ENCODE data around the gene DHRS7C. TPM values are rescaled to one million over a fixed set of nuclear protein-coding genes. Genes with fewer than 3 reads are reported as not detected.

The DHRS7C gene
- total and polyA plus RNA-seq, 7 donors, result 0.92 TPM; not detected in 6

DNA sequence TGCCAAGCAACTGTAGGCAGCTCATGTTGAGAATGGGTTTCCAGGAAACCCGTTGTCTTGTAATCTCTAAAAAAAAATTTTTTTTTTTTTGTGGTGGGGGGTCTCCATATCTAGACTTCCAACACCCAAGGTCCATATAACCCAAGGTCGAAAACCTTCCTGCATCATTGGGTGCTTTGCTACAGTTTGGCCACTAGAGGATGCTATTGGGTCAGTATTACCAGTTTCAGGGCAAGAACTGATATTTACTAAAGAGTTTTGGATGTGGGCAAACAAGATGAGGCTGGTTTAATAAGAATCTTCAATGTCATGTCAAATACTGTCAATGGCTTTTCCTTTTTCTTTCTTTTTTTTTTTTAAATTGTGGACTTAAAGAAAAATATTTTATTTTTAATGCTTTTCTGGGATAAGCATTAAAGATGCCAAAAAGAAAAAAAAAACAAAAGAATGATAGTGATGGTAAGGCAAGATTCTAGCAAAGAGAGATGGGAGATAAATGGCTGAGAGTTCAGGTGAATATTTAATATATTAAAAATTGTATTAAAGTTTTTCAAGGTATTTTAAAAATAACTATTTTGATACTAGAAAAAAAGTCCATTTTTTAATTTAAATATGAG is 62.2 kb downstream of the DHRS7C start:
- Histone ChIP-seq H3K36me3 (no peaks in the 10 kb centered on the region), H3K9me3 (no peaks in the 10 kb centered on the region), H3K4me1 (no peaks in the 10 kb centered on the region), H3K27me3 (peaks cover 0 to 8% (median 7%) of the 10 kb centered on the region in 3 donors), H3K4me3 (no peak overlapping the region), H3K27ac (no peak overlapping the region)
- 6 to 7% methylated on average over 2 of the region's 2 CpGs for WGBS, 2 donors
- no peak for DNase-seq
- TF ChIP-seq, protein P1, sequence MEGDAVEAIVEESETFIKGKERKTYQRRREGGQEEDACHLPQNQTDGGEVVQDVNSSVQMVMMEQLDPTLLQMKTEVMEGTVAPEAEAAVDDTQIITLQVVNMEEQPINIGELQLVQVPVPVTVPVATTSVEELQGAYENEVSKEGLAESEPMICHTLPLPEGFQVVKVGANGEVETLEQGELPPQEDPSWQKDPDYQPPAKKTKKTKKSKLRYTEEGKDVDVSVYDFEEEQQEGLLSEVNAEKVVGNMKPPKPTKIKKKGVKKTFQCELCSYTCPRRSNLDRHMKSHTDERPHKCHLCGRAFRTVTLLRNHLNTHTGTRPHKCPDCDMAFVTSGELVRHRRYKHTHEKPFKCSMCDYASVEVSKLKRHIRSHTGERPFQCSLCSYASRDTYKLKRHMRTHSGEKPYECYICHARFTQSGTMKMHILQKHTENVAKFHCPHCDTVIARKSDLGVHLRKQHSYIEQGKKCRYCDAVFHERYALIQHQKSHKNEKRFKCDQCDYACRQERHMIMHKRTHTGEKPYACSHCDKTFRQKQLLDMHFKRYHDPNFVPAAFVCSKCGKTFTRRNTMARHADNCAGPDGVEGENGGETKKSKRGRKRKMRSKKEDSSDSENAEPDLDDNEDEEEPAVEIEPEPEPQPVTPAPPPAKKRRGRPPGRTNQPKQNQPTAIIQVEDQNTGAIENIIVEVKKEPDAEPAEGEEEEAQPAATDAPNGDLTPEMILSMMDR (IDR thresholded peaks at IDR 0.05), result peak; percentile 87 to 99 (median 95)
- TF ChIP-seq EP300 (IDR thresholded peaks at IDR 0.05), result no peak
- intact Hi-C loops (cut with DNase I), result loop anchor here (2.0 kb wide), 1 partner anchor 198 kb away; no protein-coding TSS in a partner anchor

DNA sequence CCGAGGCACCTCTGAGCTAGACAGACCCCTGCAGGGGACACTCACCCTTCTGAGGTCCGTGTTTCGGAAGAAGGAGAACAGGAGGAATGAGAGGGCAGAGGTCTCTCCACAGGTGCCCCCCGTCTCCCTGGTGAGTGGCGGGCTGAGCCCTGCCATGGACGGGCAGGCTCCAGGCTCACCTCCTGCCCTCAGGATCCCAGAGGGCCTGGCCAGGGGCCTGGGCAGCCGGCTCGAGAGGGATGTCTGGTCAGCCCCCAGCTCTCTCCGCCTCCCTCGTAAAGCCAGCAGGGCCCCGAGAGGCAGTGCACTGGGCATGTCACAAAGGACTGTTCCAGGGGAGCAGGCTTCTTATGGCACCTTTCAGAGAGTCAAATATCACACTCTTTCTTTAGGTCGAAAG is 62.8 kb downstream of the DHRS7C start:
- peaks cover 0 to 8% (median 7%) of the 10 kb centered on the region in 3 donors for H3K27me3 ChIP-seq
- H3K36me3 ChIP-seq, result no peaks in the 10 kb centered on the region
- WGBS, 2 donors, result 80 to 82% methylated on average over 12 of the region's 12 CpGs
- TF ChIP-seq POLR2A (IDR thresholded peaks at IDR 0.05) (no peak), POLR2AphosphoS5 (IDR thresholded peaks at IDR 0.05) (no peak), EP300 (IDR thresholded peaks at IDR 0.05) (no peak)
- TF ChIP-seq, protein P1 (IDR thresholded peaks at IDR 0.05), result no peak
- H3K27ac ChIP-seq, result no peak overlapping the region
- intact Hi-C loops (cut with DNase I), result loop anchor here (2.0 kb wide), 1 partner anchor 198 kb away; no protein-coding TSS in a partner anchor
- no peaks in the 10 kb centered on the region for H3K9me3 ChIP-seq
- H3K4me3 ChIP-seq, result no peak overlapping the region
- no peaks in the 10 kb centered on the region for H3K4me1 ChIP-seq
- no peak for DNase-seq

DNA sequence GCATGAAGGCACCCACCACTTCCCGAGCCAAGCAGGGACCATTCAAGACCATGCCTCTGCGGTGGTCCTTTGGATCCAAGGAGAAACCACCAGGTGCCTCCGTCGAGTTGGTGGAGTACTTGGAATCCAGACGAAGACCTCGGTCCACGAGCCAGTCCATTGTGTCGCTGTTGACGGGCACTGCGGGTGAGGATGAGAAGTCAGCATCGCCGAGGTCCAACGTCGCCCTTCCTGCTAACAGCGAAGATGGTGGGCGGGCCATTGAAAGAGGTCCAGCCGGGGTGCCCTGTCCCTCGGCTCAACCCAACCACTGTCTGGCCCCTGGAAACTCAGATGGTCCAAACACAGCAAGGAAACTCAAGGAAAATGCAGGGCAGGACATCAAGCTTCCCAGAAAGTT is 63.4 kb downstream of the DHRS7C start:
- intact Hi-C loops (cut with DNase I), result loop anchor here (2.0 kb wide), 1 partner anchor 199 kb away; no protein-coding TSS in a partner anchor
- no peak overlapping the region for H3K27ac ChIP-seq
- no peaks in the 10 kb centered on the region for H3K4me1 ChIP-seq
- no peak for DNase-seq
- no peak overlapping the region for H3K4me3 ChIP-seq
- no peaks in the 10 kb centered on the region for H3K36me3 ChIP-seq
- no peaks in the 10 kb centered on the region for H3K9me3 ChIP-seq
- no peak for TF ChIP-seq POLR2AphosphoS5 (IDR thresholded peaks at IDR 0.05)
- TF ChIP-seq POLR2A (IDR thresholded peaks at IDR 0.05), result no peak
- TF ChIP-seq EP300 (IDR thresholded peaks at IDR 0.05), result no peak
- TF ChIP-seq, protein P1 (IDR thresholded peaks at IDR 0.05), result no peak
- H3K27me3 ChIP-seq, result peaks cover 0 to 8% (median 7%) of the 10 kb centered on the region in 3 donors
- WGBS, 2 donors, result 94 to 95% methylated on average over 18 of the region's 18 CpGs

DNA sequence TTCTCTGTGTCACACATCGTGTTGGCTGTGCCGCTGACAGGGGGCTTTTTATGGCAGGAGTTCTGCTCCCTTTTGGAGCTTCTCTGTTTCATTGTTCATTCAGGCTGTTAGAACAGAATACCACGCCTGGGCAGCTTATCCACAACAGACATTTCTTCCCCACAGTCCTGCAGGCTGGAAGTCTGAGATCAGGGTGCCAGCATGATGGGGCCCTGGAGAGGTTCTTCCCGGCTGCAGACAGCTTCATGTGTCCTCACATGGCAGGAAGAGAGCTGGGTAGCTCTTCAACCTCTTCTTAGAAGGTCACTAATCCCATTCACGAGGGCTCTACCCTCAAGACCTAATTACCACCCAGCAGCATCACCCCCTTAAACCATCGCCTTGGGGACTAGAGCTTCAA is 65.1 kb downstream of the DHRS7C start:
- Histone ChIP-seq H3K27me3 (peaks cover 0 to 8% (median 7%) of the 10 kb centered on the region in 3 donors), H3K4me3 (no peak overlapping the region), H3K36me3 (no peaks in the 10 kb centered on the region), H3K9me3 (no peaks in the 10 kb centered on the region), H3K4me1 (no peaks in the 10 kb centered on the region), H3K27ac (no peak overlapping the region)
- TF ChIP-seq POLR2A (IDR thresholded peaks at IDR 0.05) (no peak), POLR2AphosphoS5 (IDR thresholded peaks at IDR 0.05) (no peak), EP300 (IDR thresholded peaks at IDR 0.05) (no peak)
- TF ChIP-seq, protein P1 (IDR thresholded peaks at IDR 0.05), result no peak
- no peak for DNase-seq
- WGBS, 2 donors, result 80 to 85% methylated on average over 6 of the region's 6 CpGs
- intact Hi-C loops (cut with DNase I), result no loop called here

DNA sequence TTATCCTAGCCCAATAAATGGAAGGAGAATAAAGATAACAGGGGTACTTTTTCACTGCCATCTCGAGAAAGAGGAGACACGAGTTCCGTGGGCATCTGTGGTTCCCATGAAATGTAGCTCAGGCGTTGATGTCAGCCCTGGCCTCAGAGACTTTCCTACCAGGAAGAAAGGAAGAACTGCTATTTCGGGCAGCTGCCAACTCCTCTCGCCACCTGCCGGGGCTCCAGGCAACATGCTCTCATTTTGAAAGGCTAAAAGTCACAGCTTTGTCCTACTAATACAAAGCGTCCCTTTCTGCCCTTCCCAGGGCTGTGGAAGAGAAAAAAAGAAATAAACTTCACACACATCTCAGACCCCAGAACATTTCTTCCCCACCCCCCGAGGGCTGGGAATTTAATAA is 65.8 kb downstream of the DHRS7C start:
- TF ChIP-seq POLR2A (IDR thresholded peaks at IDR 0.05), result no peak
- TF ChIP-seq, protein P1 (IDR thresholded peaks at IDR 0.05), result no peak
- TF ChIP-seq EP300 (IDR thresholded peaks at IDR 0.05), result no peak
- TF ChIP-seq POLR2AphosphoS5 (IDR thresholded peaks at IDR 0.05), result no peak
- H3K4me3 ChIP-seq, result no peak overlapping the region
- no peaks in the 10 kb centered on the region for H3K9me3 ChIP-seq
- peaks cover 0 to 8% (median 7%) of the 10 kb centered on the region in 3 donors for H3K27me3 ChIP-seq
- 57 to 60% methylated on average over 9 of the region's 9 CpGs for WGBS, 2 donors
- DNase-seq, result no peak
- H3K36me3 ChIP-seq, result no peaks in the 10 kb centered on the region
- intact Hi-C loops (cut with DNase I), result no loop called here
- no peaks in the 10 kb centered on the region for H3K4me1 ChIP-seq
- H3K27ac ChIP-seq, result no peak overlapping the region

Data from sigmoid colon (tissue), 7 donors.